DOHH2 (cell line): Measurements from ENCODE around the gene SHLD1.

Experiments used
- H3F3A ChIP-seq: fragments of 200-600 bp; sonication (generic), shearing (Covaris generic); 2 replicates; pipeline ENCODE4 v1.6.0; 2016; ENCODE audit warnings: antibody characterized with exemption, mild to moderate bottlenecking; ENCODE audit not compliant: control insufficient read depth, insufficient read depth
- H3K27ac ChIP-seq: fragments of 200-600 bp; sonication (generic); 2 replicates; pipeline ENCODE4 v1.5.1; 2014; ENCODE audit warnings: low read depth, mild to moderate bottlenecking, low read length, moderate library complexity
- H3K27me3 ChIP-seq: fragments of 200-600 bp; sonication (generic); 2 replicates; pipeline ENCODE4 v1.6.1; 2014; ENCODE audit warnings: mild to moderate bottlenecking, low read length, mixed read lengths; ENCODE audit not compliant: control insufficient read depth
- H3K36me3 ChIP-seq: fragments of 200-600 bp; sonication (generic); 2 replicates; pipeline ENCODE4 v1.6.1; 2014; ENCODE audit warnings: mild to moderate bottlenecking, low read length, moderate library complexity, mixed read lengths; ENCODE audit not compliant: control insufficient read depth
- H3K4me1 ChIP-seq: fragments of 200-600 bp; sonication (generic); 2 replicates; pipeline ENCODE4 v1.6.1; 2014; ENCODE audit warnings: mild to moderate bottlenecking, low read length, mixed read lengths; ENCODE audit not compliant: control insufficient read depth
- H3K4me2 ChIP-seq: fragments of 200-600 bp; sonication (generic); 2 replicates; pipeline ENCODE4 v1.6.0; 2014; ENCODE audit warnings: mild to moderate bottlenecking, low read length, moderate library complexity
- H3K4me3 ChIP-seq: fragments of 200-600 bp; sonication (generic); 2 replicates; pipeline ENCODE4 v1.5.1; 2014; ENCODE audit warnings: mild to moderate bottlenecking, low read length, mixed read lengths
- H3K79me2 ChIP-seq: fragments of 200-600 bp; sonication (generic); 2 replicates; pipeline ENCODE4 v1.6.1; 2014; ENCODE audit warnings: mild to moderate bottlenecking, low read length, mixed read lengths; ENCODE audit not compliant: control insufficient read depth
- H3K9me2 ChIP-seq: fragments of 200-600 bp; sonication (generic); replicated peaks from 2 replicates; pipeline ENCODE4 v1.6.1; 2014; ENCODE audit warnings: mild to moderate bottlenecking, low read length, mixed read lengths; ENCODE audit not compliant: control insufficient read depth
- H3K9me3 ChIP-seq: fragments of 200-600 bp; sonication (generic); 2 replicates; pipeline ENCODE4 v1.6.1; 2014; ENCODE audit warnings: antibody characterized with exemption, low read length, mixed read lengths; ENCODE audit not compliant: control insufficient read depth, insufficient read depth
- H4K20me1 ChIP-seq: fragments of 200-600 bp; sonication (generic); 2 replicates; pipeline ENCODE4 v1.6.0; 2014; ENCODE audit warnings: low read depth, mild to moderate bottlenecking, antibody characterized with exemption, low read length, moderate library complexity; ENCODE audit not compliant: control insufficient read depth, insufficient read depth
- EZH2phosphoT487 ChIP-seq: fragments of 200-600 bp; sonication (generic); IDR thresholded peaks from 2 replicates; pipeline ENCODE4 v1.6.1; 2017; ENCODE audit warnings: borderline replicate concordance, mild to moderate bottlenecking, antibody characterized with exemption, low read length, moderate library complexity, mixed read lengths
- TF ChIP-seq, protein P1 (sequence below): fragments of 200-600 bp; sonication (generic); IDR thresholded peaks from one replicate; pipeline ENCODE4 v1.5.1; 2014; ENCODE audit warnings: antibody characterized with exemption, mild to moderate bottlenecking, low read depth, low read length; ENCODE audit not compliant: poor library complexity, severe bottlenecking

The SHLD1 gene

DNA sequence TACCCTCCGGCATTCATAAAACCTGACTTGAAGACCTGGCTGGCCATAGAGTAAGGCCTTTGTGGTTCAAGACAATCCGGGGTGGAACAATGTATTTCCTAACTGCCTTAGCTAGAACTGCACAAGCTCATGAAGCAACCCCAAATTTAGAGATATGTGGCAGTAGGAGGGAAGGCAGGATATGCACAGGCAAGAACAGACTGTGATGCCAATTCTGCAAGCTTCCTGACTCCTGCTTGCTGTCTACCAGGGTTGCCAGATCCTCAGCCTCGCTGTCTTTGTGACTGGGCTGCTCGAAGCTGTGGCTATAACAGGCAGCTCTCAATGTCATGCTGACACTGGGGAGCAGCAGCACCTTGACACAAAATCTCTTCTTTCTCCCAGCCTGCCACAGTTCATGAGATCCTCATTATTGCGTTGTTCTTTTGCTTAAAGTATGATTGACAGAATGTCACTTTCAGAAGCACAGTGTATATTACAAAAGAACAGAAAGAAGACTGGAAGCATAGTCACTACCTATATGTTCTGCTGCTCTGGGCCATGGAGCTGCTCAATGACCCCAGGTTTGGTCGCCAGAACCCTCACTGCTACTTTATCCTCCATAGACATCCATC lies 18.3 kb upstream of the SHLD1 start:
- H3K79me2 ChIP-seq, result no peaks in the 10 kb centered on the region
- H3K9me3 ChIP-seq, result no peaks in the 10 kb centered on the region
- H3K9me2 ChIP-seq, result no peaks in the 10 kb centered on the region
- H3K36me3 ChIP-seq, result no peaks in the 10 kb centered on the region
- no peaks in the 10 kb centered on the region for H3K27me3 ChIP-seq
- H4K20me1 ChIP-seq, result no peaks in the 10 kb centered on the region
- no peak overlapping the region for H3K27ac ChIP-seq
- peaks cover 29% of the 10 kb centered on the region for H3K4me1 ChIP-seq
- no peak overlapping the region for H3K4me3 ChIP-seq
- H3K4me2 ChIP-seq, result no peak overlapping the region
- H3F3A ChIP-seq, result peaks cover 2% of the 10 kb centered on the region; the same call in 1 of the 2 replicates
- no peak for TF ChIP-seq EZH2phosphoT487
- TF ChIP-seq, protein P1, sequence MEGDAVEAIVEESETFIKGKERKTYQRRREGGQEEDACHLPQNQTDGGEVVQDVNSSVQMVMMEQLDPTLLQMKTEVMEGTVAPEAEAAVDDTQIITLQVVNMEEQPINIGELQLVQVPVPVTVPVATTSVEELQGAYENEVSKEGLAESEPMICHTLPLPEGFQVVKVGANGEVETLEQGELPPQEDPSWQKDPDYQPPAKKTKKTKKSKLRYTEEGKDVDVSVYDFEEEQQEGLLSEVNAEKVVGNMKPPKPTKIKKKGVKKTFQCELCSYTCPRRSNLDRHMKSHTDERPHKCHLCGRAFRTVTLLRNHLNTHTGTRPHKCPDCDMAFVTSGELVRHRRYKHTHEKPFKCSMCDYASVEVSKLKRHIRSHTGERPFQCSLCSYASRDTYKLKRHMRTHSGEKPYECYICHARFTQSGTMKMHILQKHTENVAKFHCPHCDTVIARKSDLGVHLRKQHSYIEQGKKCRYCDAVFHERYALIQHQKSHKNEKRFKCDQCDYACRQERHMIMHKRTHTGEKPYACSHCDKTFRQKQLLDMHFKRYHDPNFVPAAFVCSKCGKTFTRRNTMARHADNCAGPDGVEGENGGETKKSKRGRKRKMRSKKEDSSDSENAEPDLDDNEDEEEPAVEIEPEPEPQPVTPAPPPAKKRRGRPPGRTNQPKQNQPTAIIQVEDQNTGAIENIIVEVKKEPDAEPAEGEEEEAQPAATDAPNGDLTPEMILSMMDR, result no peak

DNA sequence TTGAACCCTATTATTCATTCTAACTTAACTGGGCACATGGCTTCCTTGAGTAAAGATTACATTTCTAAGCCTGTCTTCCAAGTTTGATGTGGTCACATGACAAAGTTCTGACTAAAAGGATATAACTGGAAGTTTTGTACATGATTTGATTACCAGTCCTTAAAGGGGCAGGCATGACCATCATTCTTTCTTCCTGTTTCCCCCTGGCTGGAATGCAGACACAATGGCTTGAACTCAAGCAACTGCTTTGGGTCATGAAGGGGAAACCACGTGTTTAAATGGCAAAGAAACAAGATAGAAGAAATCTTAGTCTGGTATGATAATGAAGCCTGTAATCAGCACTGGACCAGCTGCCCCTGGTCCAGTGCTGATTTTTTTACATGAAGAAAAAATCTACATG lies 15.6 kb upstream of the SHLD1 start:
- Histone ChIP-seq H3F3A (peaks cover 2% of the 10 kb centered on the region; the same call in 1 of the 2 replicates), H4K20me1 (no peaks in the 10 kb centered on the region), H3K79me2 (no peaks in the 10 kb centered on the region), H3K4me1 (peaks cover 45% of the 10 kb centered on the region), H3K4me3 (no peak overlapping the region), H3K27ac (no peak overlapping the region), H3K36me3 (no peaks in the 10 kb centered on the region), H3K9me2 (no peaks in the 10 kb centered on the region), H3K9me3 (no peaks in the 10 kb centered on the region), H3K27me3 (no peaks in the 10 kb centered on the region), H3K4me2 (no peak overlapping the region)
- TF ChIP-seq, protein P1, result no peak
- TF ChIP-seq EZH2phosphoT487, result no peak

GRCh38 chr20:5735845-5736510 lies 14.2 kb upstream of the SHLD1 start:
- Histone ChIP-seq H3K4me3 (peak overlapping the region; percentile 57; the same call in 1 of the 2 replicates), H3K36me3 (no peaks in the 10 kb centered on the region), H3K9me3 (no peaks in the 10 kb centered on the region), H3K27ac (no peak overlapping the region), H3K9me2 (no peaks in the 10 kb centered on the region), H3K4me2 (peak overlapping the region; percentile 72), H3F3A (peaks cover 2% of the 10 kb centered on the region; the same call in 1 of the 2 replicates), H4K20me1 (no peaks in the 10 kb centered on the region), H3K79me2 (no peaks in the 10 kb centered on the region), H3K4me1 (peaks cover 45% of the 10 kb centered on the region), H3K27me3 (no peaks in the 10 kb centered on the region)
- no peak for TF ChIP-seq EZH2phosphoT487
- TF ChIP-seq, protein P1, result no peak
